Body of pancreas (tissue), 4 donors: ENCODE data around the gene MOGAT1. TPM values are rescaled to one million over a fixed set of nuclear protein-coding genes. Genes with fewer than 3 reads are reported as not detected.
"Not testable (repeated sequence)": the region's sequence is repeated elsewhere in the genome, so short reads cannot be mapped to it uniquely, and the experiment has no call there.

ENCODE experiments used
- ATAC-seq: fragments of 150-250 bp; one replicate; pipeline ENCODE4 v1.9.1; 2016
- DNase-seq, 4 donors: peaks; one replicate each; pipeline ENCODE4 v3.0.0-alpha.2; 2019
- H3K27ac ChIP-seq, 4 donors: fragments of 200-600 bp; sonication (generic); 1 replicate in 3 of 4; 2 replicates in 1 of 4; pipeline versions ENCODE4 v1.5.1 to v1.6.1; 2016 to 2019; ENCODE audit warnings: mild to moderate bottlenecking in 1 of 4, mixed read lengths in 1 of 4, moderate library complexity in 1 of 4
- H3K27me3 ChIP-seq, 2 donors: fragments of 200-600 bp; sonication (generic); one replicate each; pipeline ENCODE4 v1.6.0; 2016; ENCODE audit warnings: mild to moderate bottlenecking in 1 of 2
- H3K36me3 ChIP-seq, 2 donors: fragments of 200-600 bp; sonication (generic); replicated peaks in 1 of 2; 2 replicates each; pipeline ENCODE4 v1.5.1; 2016; ENCODE audit warnings: low read depth in 2 of 2; ENCODE audit not compliant: insufficient read depth in 1 of 2
- H3K4me1 ChIP-seq: fragments of 200-600 bp; sonication (generic); one replicate; pipeline ENCODE4 v1.6.0; 2016
- H3K4me3 ChIP-seq, 2 donors: fragments of 200-600 bp; sonication (generic); 1 replicate in 1 of 2; 2 replicates in 1 of 2; pipeline ENCODE4 v1.5.1; 2016 to 2019
- H3K9me3 ChIP-seq, 3 donors: fragments of 200-600 bp; sonication (generic); 1 replicate in 2 of 3; 2 replicates in 1 of 3; pipeline ENCODE4 v1.5.1; 2016
- CTCF ChIP-seq, 7 experiments: fragments of 450-650 bp in 4 of 7; fragments of 200-600 bp in 3 of 7; sonication (generic) in 3 of 7; IDR thresholded peaks; one replicate each; pipeline ENCODE4 v1.5.1; 2016 to 2019; ENCODE audit warnings: antibody characterized with exemption in 7 of 7
- POLR2A ChIP-seq, 3 donors: fragments of 450-650 bp; IDR thresholded peaks; one replicate each; pipeline ENCODE4 v1.6.1; 2016; ENCODE audit warnings: antibody characterized with exemption in 3 of 3, mild to moderate bottlenecking in 2 of 3
- WGBS, 2 donors: methylation state at CpG; one replicate each; pipeline ENCODE4 v1.1.5; 2017; 5-methylcytosine and 5-hydroxymethylcytosine counted together
- intact Hi-C: fragments of 100-400 bp; cut with DNase I; formaldehyde crosslinking; loops from one replicate; pipeline ENCODE4 v1.15.1; 2023
- total RNA-seq, 2 donors: library from RNA; depleted of rRNA; stranded (reverse); fragments of >200 nt; gene quantifications; one replicate each; pipeline ENCODE4 v1.1.0, GENCODE V29; 2016

Gene MOGAT1
- total RNA-seq, 2 donors from 2014 or later = 1.8 TPM; not detected in 1

GRCh38 chr2:222714361-222715241 lies 43.1 kb downstream of the MOGAT1 start:
- H3K4me1 ChIP-seq = peaks cover 13% of the 10 kb centered on the region
- intact Hi-C loops = loop anchor here (10.0 kb wide), 1 partner anchor 170 kb away; no protein-coding TSS in a partner anchor
- ATAC-seq = peak; percentile 52
- TF ChIP-seq POLR2A (IDR thresholded peaks at IDR 0.05) (no peak), CTCF (IDR thresholded peaks at IDR 0.05) (no peak)
- no peak overlapping the region for H3K4me3 ChIP-seq
- no peaks in the 10 kb centered on the region for H3K36me3 ChIP-seq
- H3K9me3 ChIP-seq = no peaks in the 10 kb centered on the region
- peak in 3 of 4 donors; percentile 22 to 34 (median 28) for DNase-seq
- no peaks in the 10 kb centered on the region for H3K27me3 ChIP-seq
- peak overlapping the region in 1 of 4 donors; percentile 7 for H3K27ac ChIP-seq
- WGBS, 2 donors = 22 to 31% methylated on average over 7 of the region's 7 CpGs

- no peak for ATAC-seq
- Histone ChIP-seq H3K36me3 (no peaks in the 10 kb centered on the region), H3K4me3 (no peak overlapping the region), H3K27me3 (no peaks in the 10 kb centered on the region), H3K27ac (no peak overlapping the region), H3K4me1 (peaks cover 13% of the 10 kb centered on the region), H3K9me3 (no peaks in the 10 kb centered on the region)
- WGBS, 2 donors = 71 to 88% methylated on average over 9 of the region's 9 CpGs
- no peak for TF ChIP-seq POLR2A (IDR thresholded peaks at IDR 0.05)
- no peak for TF ChIP-seq CTCF (IDR thresholded peaks at IDR 0.05)
- intact Hi-C loops = loop anchor here (10.0 kb wide), 1 partner anchor 169 kb away; no protein-coding TSS in a partner anchor
- DNase-seq = no peak
Measured at GRCh38 chr2:222715742-222716141, 44.3 kb downstream of the MOGAT1 start.

- WGBS, 2 donors = 92 to 100% methylated on average over 1 of the region's 1 CpG
- H3K4me1 ChIP-seq, H3K4me3 ChIP-seq, H3K27ac ChIP-seq, ATAC-seq, H3K27me3 ChIP-seq, DNase-seq, H3K9me3 ChIP-seq, H3K36me3 ChIP-seq: not testable (repeated sequence)
- intact Hi-C loops = loop anchor here (10.0 kb wide), 1 partner anchor 165 kb away; no protein-coding TSS in a partner anchor
Measured at GRCh38 chr2:222719787-222720186, 48.3 kb downstream of the MOGAT1 start.

GRCh38 chr2:222721597-222721996 lies 50.1 kb downstream of the MOGAT1 start:
- ATAC-seq, H3K4me1 ChIP-seq, H3K9me3 ChIP-seq, DNase-seq, intact Hi-C loops, H3K36me3 ChIP-seq, H3K27ac ChIP-seq, H3K4me3 ChIP-seq, H3K27me3 ChIP-seq: not testable (repeated sequence)
- WGBS, 2 donors = 97 to 98% methylated on average over 2 of the region's 2 CpGs

GRCh38 chr2:222722327-222722946 lies 51.0 kb downstream of the MOGAT1 start:
- Histone ChIP-seq H3K4me3 (no peak overlapping the region), H3K9me3 (no peaks in the 10 kb centered on the region), H3K27me3 (no peaks in the 10 kb centered on the region), H3K4me1 (no peaks in the 10 kb centered on the region), H3K36me3 (no peaks in the 10 kb centered on the region), H3K27ac (no peak overlapping the region)
- intact Hi-C loops = no loop called here
- no peak for TF ChIP-seq POLR2A (IDR thresholded peaks at IDR 0.05)
- 75 to 90% methylated on average over 2 of the region's 2 CpGs for WGBS, 2 donors
- no peak for DNase-seq
- no peak for ATAC-seq

- intact Hi-C loops = no loop called here
- Histone ChIP-seq H3K27ac (no peak overlapping the region), H3K4me3 (no peak overlapping the region), H3K27me3 (no peaks in the 10 kb centered on the region), H3K4me1 (no peaks in the 10 kb centered on the region), H3K36me3 (no peaks in the 10 kb centered on the region), H3K9me3 (no peaks in the 10 kb centered on the region)
- TF ChIP-seq POLR2A (IDR thresholded peaks at IDR 0.05) (no peak), CTCF (IDR thresholded peaks at IDR 0.05) (no peak)
- no peak for ATAC-seq
- no peak for DNase-seq
Measured at GRCh38 chr2:222724208-222724607, 52.8 kb downstream of the MOGAT1 start.
